DMS114 treated with DMSO at 0.1 percent for 48 hours (cell line): ENCODE measurements around the gene C11orf68.
A peak's percentile ranks its signal among the peaks of the same experiment; 100 is the strongest.

Experiments
- DNase-seq: peaks from one replicate; lab custom pipeline; 2025; ENCODE audit not compliant: unreplicated experiment; lab: John Stamatoyannopoulos, UW

C11orf68 gene

GRCh38 chr11:65872586-65873317, 46.1 kb downstream of the C11orf68 start, which contains the start of gene EFEMP2:
TSS of gene EFEMP2 (minus strand) at chr11:65872800. CDS start at chr11:65872354, 446 bp downstream.
- no peak for DNase-seq

GRCh38 chr11:65871811-65872548, 46.9 kb downstream of the C11orf68 start:
- no peak for DNase-seq

- no peak for DNase-seq
These were observed 47.9 kb downstream of the C11orf68 start for GRCh38 chr11:65870706-65871681.

- DNase-seq = no peak
These were observed 48.6 kb downstream of the C11orf68 start for GRCh38 chr11:65870307-65870658.

GRCh38 chr11:65869643-65870306, 49.1 kb downstream of the C11orf68 start:
- no peak for DNase-seq

- no peak for DNase-seq
These were observed 50.0 kb downstream of the C11orf68 start for GRCh38 chr11:65868907-65869306.

GRCh38 chr11:65868076-65868667, 50.7 kb downstream of the C11orf68 start:
- peak; percentile 34 for DNase-seq

GRCh38 chr11:65867284-65868071, 51.4 kb downstream of the C11orf68 start:
- no peak for DNase-seq
